GOT3 (cell line): Measurements from ENCODE around the gene ALG10B.
A peak's percentile ranks its signal among the peaks of the same experiment; 100 is the strongest.
"Not testable (repeated sequence)": the region's sequence is repeated elsewhere in the genome, so short reads cannot be mapped to it uniquely, and the experiment has no call there.

Source experiments
- DNase-seq: peaks from one replicate; lab custom pipeline; 2025; ENCODE audit warnings: mixed read lengths; lab: John Stamatoyannopoulos, UW

The ALG10B gene, protein sequence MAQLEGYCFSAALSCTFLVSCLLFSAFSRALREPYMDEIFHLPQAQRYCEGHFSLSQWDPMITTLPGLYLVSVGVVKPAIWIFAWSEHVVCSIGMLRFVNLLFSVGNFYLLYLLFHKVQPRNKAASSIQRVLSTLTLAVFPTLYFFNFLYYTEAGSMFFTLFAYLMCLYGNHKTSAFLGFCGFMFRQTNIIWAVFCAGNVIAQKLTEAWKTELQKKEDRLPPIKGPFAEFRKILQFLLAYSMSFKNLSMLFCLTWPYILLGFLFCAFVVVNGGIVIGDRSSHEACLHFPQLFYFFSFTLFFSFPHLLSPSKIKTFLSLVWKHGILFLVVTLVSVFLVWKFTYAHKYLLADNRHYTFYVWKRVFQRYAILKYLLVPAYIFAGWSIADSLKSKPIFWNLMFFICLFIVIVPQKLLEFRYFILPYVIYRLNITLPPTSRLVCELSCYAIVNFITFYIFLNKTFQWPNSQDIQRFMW

DNA sequence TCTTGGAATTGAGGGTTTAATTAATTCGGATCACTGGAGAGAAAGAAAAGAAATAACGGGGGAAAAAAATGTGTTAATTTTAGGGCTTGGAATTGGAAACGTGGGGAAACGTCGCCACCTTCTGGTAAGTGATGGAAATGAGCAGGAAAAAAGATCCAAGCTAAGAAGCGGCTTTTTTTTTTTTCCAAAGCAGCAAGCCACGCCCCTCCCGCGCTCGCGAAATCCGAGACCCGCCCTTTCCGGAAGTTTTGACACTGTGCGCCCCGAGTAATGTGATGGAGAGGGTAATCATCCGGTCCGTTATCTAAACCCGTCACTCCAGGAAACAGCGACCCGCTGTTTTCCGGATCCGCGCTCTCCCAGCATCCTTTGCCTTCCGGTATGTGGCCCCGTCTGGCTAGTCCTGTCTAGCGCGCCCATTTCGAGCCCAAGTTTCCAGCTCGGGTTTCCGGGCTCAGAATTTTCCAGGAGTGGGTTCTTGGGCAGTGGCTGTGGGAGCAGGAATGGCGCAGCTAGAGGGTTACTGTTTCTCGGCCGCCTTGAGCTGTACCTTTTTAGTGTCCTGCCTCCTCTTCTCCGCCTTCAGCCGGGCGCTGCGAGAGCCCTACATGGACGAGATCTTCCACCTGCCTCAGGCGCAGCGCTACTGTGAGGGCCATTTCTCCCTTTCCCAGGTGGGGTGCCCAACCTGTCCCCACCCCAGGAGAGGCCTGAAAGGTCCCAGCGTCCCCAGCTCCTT is at the start of gene ALG10B:
Gene ALG10B, plus strand, starts transcription at position 384 of the 739 bp plus-strand sequence. Its CDS starts 120 bp downstream, at position 504.
- DNase-seq, result peak; percentile 80

- no peak for DNase-seq
These were observed 48.0 kb upstream of the ALG10B start for GRCh38 chr12:38268612-38269011.

GRCh38 chr12:38269897-38270296 is 46.7 kb upstream of the ALG10B start:
- no peak for DNase-seq

DNA sequence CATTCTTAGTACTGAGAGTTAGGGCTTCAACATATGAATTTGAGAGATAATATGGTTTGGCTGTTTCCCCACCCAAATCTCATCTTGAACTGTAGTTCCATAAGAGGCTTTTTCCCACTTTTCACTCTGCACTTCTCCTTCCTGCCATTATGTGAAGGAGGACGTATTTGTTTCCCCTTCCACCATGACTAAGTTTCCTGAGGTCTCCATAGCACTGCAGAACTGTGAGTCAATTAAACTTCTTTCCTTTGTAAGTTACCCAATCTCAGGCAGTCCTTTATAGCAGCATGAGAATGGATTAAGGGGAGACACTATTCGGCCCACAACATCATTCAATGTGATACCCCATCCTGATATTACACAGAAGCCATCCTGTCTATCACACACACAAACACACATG is 36.8 kb upstream of the ALG10B start:
- no peak for DNase-seq

GRCh38 chr12:38282886-38283285 is 33.7 kb upstream of the ALG10B start:
- no peak for DNase-seq

GRCh38 chr12:38289396-38289795 is 27.2 kb upstream of the ALG10B start:
- DNase-seq, result no peak

DNA sequence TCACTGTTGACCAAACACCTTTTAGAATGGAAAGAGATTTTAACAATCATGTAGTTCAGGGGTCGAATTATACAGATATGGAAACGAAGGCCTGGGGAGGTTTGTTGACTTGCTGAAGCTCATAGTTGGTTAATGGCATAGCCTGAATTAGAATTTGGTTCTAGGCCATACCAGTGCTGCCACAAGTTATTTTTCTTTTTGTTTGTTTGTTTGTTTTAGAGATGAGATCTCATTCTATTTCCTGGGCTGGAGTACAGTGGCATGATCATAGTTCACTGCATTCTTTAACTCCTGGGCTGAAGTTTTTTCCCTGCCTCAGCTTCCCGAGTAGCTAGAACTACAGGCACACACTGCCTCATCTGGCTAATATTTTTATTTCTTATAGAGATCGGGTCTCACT is 25.4 kb upstream of the ALG10B start:
- no peak for DNase-seq

DNA sequence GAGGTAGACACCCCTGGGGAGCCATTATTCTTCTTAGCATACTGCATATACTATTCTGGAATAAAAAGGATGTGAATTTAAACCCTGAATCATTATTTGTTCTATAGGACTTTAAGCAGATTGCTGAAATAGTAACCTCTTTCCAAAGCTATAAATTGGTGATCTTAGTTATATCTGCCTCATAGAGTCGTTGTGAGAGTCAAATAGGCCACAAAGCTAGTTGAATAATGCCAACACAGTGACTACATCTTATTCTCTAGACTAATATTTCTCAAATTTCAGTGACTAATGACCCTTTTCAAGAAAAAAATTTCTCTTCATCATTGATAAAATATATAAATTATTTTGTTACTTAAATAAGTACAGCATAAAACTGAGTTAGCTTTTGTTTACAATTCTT is 13.6 kb upstream of the ALG10B start:
- not testable (repeated sequence) for DNase-seq

DNA sequence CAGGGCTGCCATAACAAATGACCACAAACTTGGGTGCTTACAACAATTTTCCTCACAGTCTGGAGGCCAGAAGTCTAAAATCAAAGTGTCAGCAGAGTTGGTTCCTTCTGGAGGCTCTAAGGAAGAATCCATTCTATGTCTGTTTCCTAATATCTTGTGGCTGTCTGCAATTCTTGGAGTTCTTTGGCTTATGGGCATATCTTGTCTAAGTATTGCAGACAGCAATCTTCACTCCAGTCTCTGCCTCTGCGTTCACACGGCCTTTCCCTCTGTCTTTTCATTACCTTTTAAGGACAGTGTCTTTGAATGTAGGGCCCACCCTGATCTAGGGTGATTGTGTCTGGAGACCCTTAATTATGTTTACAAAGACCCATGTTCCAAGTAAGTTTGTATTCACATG is 5.4 kb downstream of the ALG10B start:
- DNase-seq, result not testable (repeated sequence)

- no peak for DNase-seq
These were observed 8.3 kb downstream of the ALG10B start for GRCh38 chr12:38324912-38325311.

DNA sequence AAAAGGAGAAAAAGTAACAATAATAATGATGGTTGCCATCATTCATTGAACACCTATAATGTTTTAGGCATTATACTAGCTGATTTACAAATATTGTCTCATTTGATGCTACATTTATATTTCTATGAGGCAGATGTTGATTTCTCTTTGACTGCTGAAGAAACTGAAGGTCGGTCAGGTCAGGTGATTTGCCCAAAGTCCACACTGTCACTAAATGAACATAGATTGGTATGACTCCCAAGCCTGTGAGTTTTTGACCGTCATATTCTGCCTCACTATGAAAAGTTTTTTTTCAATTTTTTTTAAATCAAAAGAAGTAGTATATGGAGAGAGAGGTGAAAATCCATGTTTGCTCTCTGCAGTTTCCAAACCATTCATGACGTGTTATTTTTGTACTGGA is 10.8 kb downstream of the ALG10B start:
- DNase-seq, result no peak

GRCh38 chr12:38328306-38328895 is 11.8 kb downstream of the ALG10B start:
- no peak for DNase-seq

GRCh38 chr12:38330414-38330813 is 13.8 kb downstream of the ALG10B start:
- DNase-seq, result not testable (repeated sequence)

DNA sequence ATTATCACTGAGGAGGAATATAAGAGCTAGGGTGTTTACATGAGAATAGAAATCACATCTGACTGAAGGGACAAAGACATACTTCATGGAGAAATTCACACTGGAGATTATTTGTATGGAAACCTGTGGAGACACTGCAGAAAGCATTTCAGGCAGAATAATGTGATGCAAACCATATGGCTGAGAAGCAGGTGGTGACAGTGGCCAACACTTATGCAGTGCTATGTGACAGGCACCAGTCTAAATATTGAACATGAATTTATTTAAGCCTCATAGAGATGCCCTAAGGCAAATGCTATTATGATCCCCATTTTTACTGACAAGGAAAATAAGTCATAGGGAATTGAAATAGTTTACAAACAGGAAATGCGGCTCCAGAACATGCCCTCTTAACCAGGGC is 16.2 kb downstream of the ALG10B start:
- DNase-seq, result no peak

DNA sequence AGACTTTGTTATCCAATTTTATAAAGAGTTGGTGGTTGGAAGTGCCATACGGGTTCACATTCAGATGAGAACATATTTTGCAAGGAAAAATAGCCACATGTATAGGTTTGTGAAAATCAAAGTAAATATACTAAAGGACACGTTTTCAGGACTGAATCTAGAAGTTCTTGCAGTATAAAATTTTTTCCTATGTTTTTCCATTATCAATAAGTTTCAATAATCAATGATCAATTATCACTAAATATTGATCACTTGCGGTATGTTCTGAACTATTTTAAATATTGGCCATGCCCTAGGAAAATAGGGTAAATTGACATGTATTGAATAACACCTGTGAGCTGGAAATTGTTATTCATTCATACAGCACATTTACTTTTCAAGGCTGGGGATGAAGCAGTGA is 25.9 kb downstream of the ALG10B start:
- DNase-seq, result no peak

DNA sequence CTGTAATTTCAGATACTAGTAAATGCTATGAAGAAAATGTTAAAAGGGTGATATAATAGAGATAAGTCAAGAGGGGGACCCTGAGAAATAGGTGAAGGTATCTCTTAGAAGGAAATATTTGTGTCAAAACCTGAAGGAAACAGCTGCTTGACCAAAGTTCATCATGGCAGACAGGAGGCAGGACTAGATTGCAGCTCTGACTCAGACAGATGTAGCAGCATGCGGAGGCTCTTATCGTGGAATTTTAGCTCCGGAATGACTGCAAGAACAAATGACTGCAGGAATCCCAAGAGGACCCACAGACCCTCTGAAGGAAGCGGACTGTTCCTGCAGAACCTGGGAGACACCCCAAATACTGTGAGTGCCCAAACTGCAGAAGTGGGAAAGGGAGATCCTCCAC is 26.7 kb downstream of the ALG10B start:
- not testable (repeated sequence) for DNase-seq

- not testable (repeated sequence) for DNase-seq
These were observed 27.3 kb downstream of the ALG10B start for GRCh38 chr12:38343916-38344315.

DNA sequence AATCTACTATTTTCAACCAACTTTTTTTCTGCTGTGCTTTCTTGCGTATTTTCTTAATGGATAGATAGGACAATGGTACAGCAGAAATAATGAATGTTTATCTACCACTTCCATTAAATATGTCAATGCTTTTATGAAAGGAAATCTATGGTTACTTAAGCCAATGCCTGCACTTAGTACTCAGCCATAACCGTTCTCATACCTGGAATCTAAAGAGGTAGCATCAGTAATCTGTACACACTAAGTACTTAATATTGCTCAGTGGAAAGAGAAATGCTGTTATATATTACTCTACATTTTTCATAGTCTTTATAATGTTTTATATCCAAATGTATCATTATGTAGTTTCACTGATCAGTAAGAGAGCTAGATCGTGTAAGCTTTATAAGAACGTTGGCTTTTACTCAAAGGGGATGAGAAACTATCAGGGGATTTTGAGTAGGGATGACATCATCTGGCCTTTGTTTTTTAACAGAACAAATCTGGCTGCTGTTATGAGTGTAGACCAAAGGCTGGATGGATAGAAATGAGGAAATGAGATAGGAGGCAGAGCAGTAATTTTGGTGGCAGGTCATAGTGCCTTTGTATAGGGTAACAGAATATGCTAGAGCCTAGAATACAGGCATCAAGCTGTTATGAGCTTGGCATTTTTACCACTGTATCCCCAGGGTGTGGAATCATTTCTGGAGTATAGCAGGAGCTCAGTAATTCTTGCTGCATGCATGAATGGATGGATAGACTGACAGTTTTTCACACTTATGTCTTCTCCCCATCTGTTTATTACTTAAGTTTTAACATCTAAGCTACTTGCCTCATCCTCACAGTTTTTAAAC is 34.0 kb downstream of the ALG10B start:
- DNase-seq, result no peak

GRCh38 chr12:38351175-38351508 is 34.6 kb downstream of the ALG10B start:
- DNase-seq, result not testable (repeated sequence)

- DNase-seq, result no peak
These were observed 50.9 kb downstream of the ALG10B start for GRCh38 chr12:38367506-38367905.

DNA sequence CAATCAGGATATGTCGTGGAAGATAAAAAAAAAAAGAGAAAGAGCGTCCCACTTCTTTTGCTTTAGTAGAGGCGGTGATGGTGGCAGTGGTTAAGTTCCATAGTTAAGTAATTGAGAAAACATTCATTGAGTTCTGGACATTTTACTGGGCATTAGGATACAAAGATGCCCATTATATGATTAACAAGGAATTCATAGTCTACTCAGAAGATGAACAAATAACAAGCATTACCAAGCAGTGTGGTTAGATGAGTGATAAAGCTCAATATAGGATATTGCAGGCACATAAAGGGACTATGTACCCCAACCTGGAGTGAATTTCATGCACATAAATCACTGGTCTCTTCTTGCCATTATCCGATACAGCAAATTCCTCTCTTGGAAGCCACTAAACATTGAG is 53.7 kb downstream of the ALG10B start:
- DNase-seq, result no peak

DNA sequence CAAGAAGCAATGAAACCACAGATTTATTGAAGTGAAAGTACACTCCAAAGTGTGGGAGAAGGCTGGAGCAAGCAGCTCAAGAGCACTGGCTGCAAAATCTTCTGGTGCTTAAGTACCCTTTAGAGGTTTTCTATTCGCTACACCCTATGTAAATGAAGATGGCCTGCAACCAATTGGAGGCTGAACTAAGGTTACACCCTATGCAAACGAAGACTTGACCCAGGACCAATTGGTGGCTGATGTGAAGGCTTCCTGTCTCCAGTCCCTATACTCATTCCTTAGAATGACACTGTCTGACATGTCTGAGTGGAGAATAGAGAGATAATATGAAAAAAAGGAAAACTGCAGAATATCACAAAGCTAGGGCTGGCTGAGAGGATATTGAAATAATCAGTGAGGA is 57.2 kb downstream of the ALG10B start:
- no peak for DNase-seq
